ENCODE measurements around the gene SHKBP1.

The SHKBP1 gene

DNA sequence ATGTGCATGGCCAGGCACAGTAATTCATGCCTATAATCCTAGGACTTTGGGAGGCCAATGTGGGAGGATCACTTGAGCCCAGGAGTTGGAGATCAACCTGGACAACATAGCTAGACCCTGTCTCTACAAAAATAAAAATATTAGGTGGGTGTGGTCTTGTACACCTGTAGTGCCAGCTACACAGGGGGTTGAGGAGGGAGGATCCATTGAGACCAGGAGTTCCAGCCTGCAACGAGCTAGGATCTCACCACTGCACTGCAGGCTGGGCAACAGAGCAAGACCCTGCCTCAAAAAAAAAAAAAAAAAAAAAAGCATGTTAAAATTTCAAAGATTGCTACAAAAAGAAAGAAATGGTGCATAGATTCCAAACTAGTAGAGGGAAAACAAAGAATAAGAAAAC lies 61.7 kb downstream of the SHKBP1 start:
- no peak for DNase-seq (ENCODE audit: low read depth in 2 of 2)

DNA sequence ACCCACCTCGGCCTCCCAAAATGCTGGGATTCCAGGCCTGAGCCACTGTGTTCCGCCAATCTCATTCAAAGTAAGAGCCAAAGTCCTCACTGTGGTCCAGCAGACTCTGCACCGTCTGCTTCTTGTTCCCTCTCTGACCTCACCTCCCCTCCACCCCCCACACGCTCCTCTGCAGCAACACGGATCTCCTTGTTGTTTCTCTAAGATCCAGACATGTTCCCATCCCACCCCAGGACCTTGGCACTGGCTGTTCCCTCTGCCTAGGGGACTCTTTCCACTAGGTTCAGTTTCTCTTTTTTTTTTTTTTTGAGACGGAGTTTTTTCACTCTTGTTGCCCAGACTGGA lies 62.9 kb downstream of the SHKBP1 start:
- DNase-seq (ENCODE audit: low read depth in 2 of 2), result no peak

DNA sequence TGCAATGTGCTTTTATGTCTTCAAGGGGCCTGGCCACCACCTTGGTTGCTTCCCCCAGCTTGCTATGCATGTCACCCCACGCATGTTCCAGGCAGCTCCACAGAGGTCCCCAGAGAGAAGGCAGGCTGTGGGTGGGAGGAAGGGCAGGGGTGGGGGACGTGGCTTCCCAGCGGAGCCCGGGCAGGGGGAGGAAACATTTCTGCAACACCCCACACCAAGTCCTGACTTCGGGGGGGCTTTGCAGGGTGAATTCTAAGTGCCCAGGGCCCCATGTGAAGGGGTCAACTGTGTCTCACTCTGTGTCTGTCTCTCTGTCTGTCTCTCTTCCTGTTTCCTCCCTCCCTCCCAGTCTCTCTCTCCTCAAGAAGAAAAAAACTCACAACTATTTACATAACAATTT lies 64.1 kb downstream of the SHKBP1 start:
- no peak for DNase-seq (ENCODE audit: low read depth in 2 of 2)
